IMR-90 (cell line): ENCODE data around the gene FNTB. TPM values are rescaled to one million over a fixed set of nuclear protein-coding genes. Genes with fewer than 3 reads are reported as not detected.

Experiments
- ATAC-seq: fragments of 200-7000 bp; cut with Tn5 transposase; 2 replicates; pipeline ENCODE4 v1.9.1; 2020; ENCODE audit warnings: low read depth, mild to moderate bottlenecking, moderate library complexity
- BruUV-seq: library from RNA; stranded (reverse); fragments of 400-500 nt; replicated peaks from 2 replicates; lab custom pipeline; 2021; lab: Mats Ljungman, UMichigan
- CTCF ChIA-PET: fragments of 300-600 bp; formaldehyde crosslinking; extraction: SDS; loops from one replicate; lab custom pipeline; 2021; ENCODE audit warnings: antibody characterized with exemption; lab: Yijun Ruan, JAX
- POLR2A ChIA-PET: fragments of 300-600 bp; sonication (Branson Sonifier 250); formaldehyde crosslinking; loops from one replicate; lab custom pipeline; 2022; ENCODE audit warnings: antibody characterized with exemption; ENCODE audit not compliant: unreplicated experiment; lab: Charles Lee
- DNase-seq: peaks from one replicate; pipeline ENCODE4 v3.0.0; 2013
- H2AFZ ChIP-seq: replicated peaks from 2 replicates; pipeline ENCODE3; 2013; ENCODE audit warnings: low read length, mild to moderate bottlenecking; ENCODE audit not compliant: poor library complexity
- H2AK5ac ChIP-seq: 2 replicates; pipeline ENCODE4 v1.6.1; 2013; ENCODE audit warnings: low read depth, low read length, inconsistent platforms
- H2AK9ac ChIP-seq: replicated peaks from 2 replicates; pipeline ENCODE3; 2013; ENCODE audit warnings: mild to moderate bottlenecking, low read depth, low read length, moderate library complexity; ENCODE audit not compliant: poor library complexity
- H2BK120ac ChIP-seq: 2 replicates; pipeline ENCODE4 v1.6.1; 2013; ENCODE audit warnings: low read depth, low read length, inconsistent platforms
- H2BK15ac ChIP-seq: 3 replicates; pipeline ENCODE4 v1.6.1; 2013; ENCODE audit warnings: low read depth, low read length, inconsistent platforms
- H2BK20ac ChIP-seq: 2 replicates; pipeline ENCODE4 v1.6.1; 2013; ENCODE audit warnings: low read depth, mild to moderate bottlenecking, inconsistent platforms, low read length, moderate library complexity
- H2BK5ac ChIP-seq: 2 replicates; pipeline ENCODE4 v1.6.1; 2013; ENCODE audit warnings: mild to moderate bottlenecking, low read depth, low read length, inconsistent platforms; ENCODE audit not compliant: poor library complexity, severe bottlenecking
- H3K14ac ChIP-seq: replicated peaks from 2 replicates; pipeline ENCODE4 v1.6.1; 2013; ENCODE audit warnings: low read depth, low read length, inconsistent platforms
- H3K18ac ChIP-seq: 2 replicates; pipeline ENCODE4 v1.6.1; 2013; ENCODE audit warnings: low read depth, low read length, control low read depth
- H3K23ac ChIP-seq: 2 replicates; pipeline ENCODE4 v1.6.1; 2013; ENCODE audit warnings: low read depth, low read length, inconsistent platforms
- H3K27ac ChIP-seq: 2 replicates; pipeline ENCODE4 v1.5.1; 2013; ENCODE audit warnings: mild to moderate bottlenecking, control low read depth, low read length; ENCODE audit not compliant: insufficient read depth
- H3K27me3 ChIP-seq: 2 replicates; pipeline ENCODE4 v1.6.1; 2013; ENCODE audit warnings: low read length; ENCODE audit not compliant: control insufficient read depth, insufficient read depth
- H3K36me3 ChIP-seq: 2 replicates; pipeline ENCODE4 v1.6.1; 2013; ENCODE audit warnings: low read length, mixed read lengths; ENCODE audit not compliant: control insufficient read depth, insufficient read depth
- H3K4ac ChIP-seq: 2 replicates; pipeline ENCODE4 v1.6.1; 2013; ENCODE audit warnings: low read depth, low read length, inconsistent platforms
- H3K4me1 ChIP-seq: 2 replicates; pipeline ENCODE4 v1.6.1; 2013; ENCODE audit warnings: low read length, mixed read lengths; ENCODE audit not compliant: control insufficient read depth, insufficient read depth
- H3K4me2 ChIP-seq: 2 replicates; pipeline ENCODE4 v1.6.1; 2013; ENCODE audit warnings: low read depth, mild to moderate bottlenecking, control low read depth, low read length, moderate library complexity
- H3K4me3 ChIP-seq: 2 replicates; pipeline ENCODE4 v1.5.1; 2013; ENCODE audit warnings: low read depth, mild to moderate bottlenecking, control low read depth, low read length, moderate library complexity; ENCODE audit not compliant: insufficient read depth
- H3K56ac ChIP-seq: 2 replicates; pipeline ENCODE4 v1.6.1; 2013; ENCODE audit warnings: low read length, inconsistent platforms; ENCODE audit not compliant: insufficient read depth; ENCODE audit errors: extremely low read depth
- H3K79me1 ChIP-seq, 2 experiments: 2 replicates each; pipeline ENCODE4 v1.6.1; 2013; ENCODE audit warnings: low read length in 2 of 2, inconsistent platforms in 1 of 2, low read depth in 1 of 2
- H3K9ac ChIP-seq: 2 replicates; pipeline ENCODE4 v1.6.1; 2013; ENCODE audit warnings: low read depth, low read length, control low read depth
- H3K9me1 ChIP-seq: 2 replicates; pipeline ENCODE4 v1.6.1; 2013; ENCODE audit warnings: low read length, inconsistent platforms; ENCODE audit not compliant: insufficient read depth
- H3K9me3 ChIP-seq: 2 replicates; pipeline ENCODE4 v1.6.1; 2013; ENCODE audit warnings: low read length; ENCODE audit not compliant: control insufficient read depth, insufficient read depth
- H4K20me1 ChIP-seq: 2 replicates; pipeline ENCODE4 v1.6.1; 2013; ENCODE audit warnings: low read length, inconsistent platforms; ENCODE audit not compliant: insufficient read depth
- H4K5ac ChIP-seq: 2 replicates; pipeline ENCODE4 v1.6.1; 2013; ENCODE audit warnings: mild to moderate bottlenecking, low read depth, low read length, control low read depth
- H4K8ac ChIP-seq, 2 experiments: 2 replicates each; pipeline ENCODE4 v1.6.1; 2013; ENCODE audit warnings: low read depth in 2 of 2, low read length in 2 of 2, control low read depth in 1 of 2, inconsistent platforms in 1 of 2
- H4K91ac ChIP-seq: 2 replicates; pipeline ENCODE4 v1.6.1; 2013; ENCODE audit warnings: low read depth, low read length, inconsistent platforms; ENCODE audit not compliant: insufficient read depth
- BHLHE40 ChIP-seq: fragments of 150-350 bp; IDR thresholded peaks from 2 replicates; pipeline ENCODE4 v1.6.1; 2016; ENCODE audit warnings: mild to moderate bottlenecking, low read depth, low read length
- CEBPB ChIP-seq: IDR thresholded peaks from 2 replicates; pipeline ENCODE4 v1.6.1; 2012; ENCODE audit warnings: low read depth, low read length, improper control_type of control experiment
- CHD1 ChIP-seq: IDR thresholded peaks from 2 replicates; pipeline ENCODE4 v1.6.1; 2012; ENCODE audit warnings: low read depth, low read length, improper control_type of control experiment
- CTCF ChIP-seq: conservative IDR thresholded peaks from 2 replicates; pipeline ENCODE4 v1.5.1; 2012; ENCODE audit warnings: mild to moderate bottlenecking, low read depth, low read length, improper control_type of control experiment
- ELK1 ChIP-seq: fragments of 150-350 bp; IDR thresholded peaks from 2 replicates; pipeline ENCODE4 v1.6.1; 2016; ENCODE audit warnings: low read depth, mild to moderate bottlenecking, low read length, moderate library complexity, borderline replicate concordance
- FOS ChIP-seq: fragments of 150-350 bp; IDR thresholded peaks from 2 replicates; pipeline ENCODE4 v1.6.1; 2016; ENCODE audit warnings: low read depth, low read length
- MAFK ChIP-seq: IDR thresholded peaks from 2 replicates; pipeline ENCODE4 v1.6.1; 2012; ENCODE audit warnings: low read depth, low read length, improper control_type of control experiment
- MAZ ChIP-seq: IDR thresholded peaks from 2 replicates; pipeline ENCODE4 v1.6.1; 2012; ENCODE audit warnings: low read depth, mild to moderate bottlenecking, low read length, improper control_type of control experiment, moderate library complexity, borderline replicate concordance
- MXI1 ChIP-seq: IDR thresholded peaks from 2 replicates; pipeline ENCODE4 v1.6.1; 2012; ENCODE audit warnings: low read depth, mild to moderate bottlenecking, low read length, moderate library complexity, borderline replicate concordance
- NFE2L2 ChIP-seq: fragments of 150-350 bp; IDR thresholded peaks from 2 replicates; pipeline ENCODE4 v1.6.1; 2016; ENCODE audit warnings: low read depth, mild to moderate bottlenecking, low read length
- POLR2A ChIP-seq: IDR thresholded peaks from 2 replicates; pipeline ENCODE4 v1.6.1; 2012; ENCODE audit warnings: mild to moderate bottlenecking, low read depth, low read length
- RAD21 ChIP-seq: IDR thresholded peaks from 2 replicates; pipeline ENCODE4 v1.6.1; 2012; ENCODE audit warnings: low read length, improper control_type of control experiment
- RCOR1 ChIP-seq: IDR thresholded peaks from 2 replicates; pipeline ENCODE4 v1.6.1; 2012; ENCODE audit warnings: mild to moderate bottlenecking, low read length, improper control_type of control experiment; ENCODE audit not compliant: insufficient replicate concordance
- RFX5 ChIP-seq: IDR thresholded peaks from 2 replicates; pipeline ENCODE4 v1.8.0; 2012; ENCODE audit warnings: low read depth, mild to moderate bottlenecking, low read length, moderate library complexity
- SMC3 ChIP-seq: fragments of 150-350 bp; IDR thresholded peaks from 2 replicates; pipeline ENCODE4 v1.6.1; 2016; ENCODE audit warnings: low read depth, mild to moderate bottlenecking, antibody characterized with exemption, low read length, moderate library complexity
- USF2 ChIP-seq: fragments of 150-350 bp; IDR thresholded peaks from 2 replicates; pipeline ENCODE4 v1.6.1; 2017; ENCODE audit warnings: mild to moderate bottlenecking, antibody characterized with exemption, low read length, low read depth
- WGBS, 2 experiments: methylation state at CpG; one replicate each; pipeline versions ENCODE4 v1.1.5 to v1.1.7; 2013; ENCODE audit warnings: missing lambda C conversion rate in 2 of 2; ENCODE audit not compliant: insufficient read length in 1 of 2; ENCODE audit errors: extremely low coverage in 2 of 2; 5-methylcytosine and 5-hydroxymethylcytosine counted together
- dilution Hi-C: fragments of 300-500 bp; cut with HindIII; formaldehyde crosslinking; loops from one replicate; pipeline ENCODE4 v1.14.3; 2018; ENCODE audit warnings: low sequenced_read_pairs; ENCODE audit not compliant: unreplicated experiment
- in situ Hi-C: fragments of 300-500 bp; cut with MboI; formaldehyde crosslinking; loops from 3 replicates; pipeline ENCODE4 v1.14.3; 2019; ENCODE audit warnings: low sequenced_read_pairs, inconsistent platforms, mixed read lengths
- intact Hi-C: fragments of 100-400 bp; cut with micrococcal nuclease; formaldehyde crosslinking; loops from 2 replicates; pipeline ENCODE4 v1.10.0; 2022
- polyA plus RNA-seq, 3 experiments: library from polyadenylated mRNA; depleted of rRNA; stranded (reverse); fragments of >200 nt; gene quantifications; 2 replicates each; pipeline ENCODE4 v1.2.3, GENCODE V29; 2012; ENCODE audit warnings: low replicate concordance in 1 of 3
- total RNA-seq: library from RNA; depleted of rRNA; stranded (reverse); fragments of >200 nt; gene quantifications from 2 replicates; pipeline ENCODE4 v1.2.3, GENCODE V29; 2012

FNTB gene
- total and polyA plus RNA-seq, 2 of the 4 experiments (the other 2 are of a cell fraction): 9.9 to 18.5 TPM

GRCh38 chr14:65045709-65046108 is 59.0 kb downstream of the FNTB start:
- Histone ChIP-seq H3K27me3 (no peaks in the 10 kb centered on the region), H2AK9ac (no peak overlapping the region), H3K9me1 (peaks cover 3% of the 10 kb centered on the region; the same call in 1 of the 2 replicates), H2BK120ac (no peak overlapping the region), H2AK5ac (no peak overlapping the region), H3K79me1 (no peaks in the 10 kb centered on the region; a peak in 1 of 4 replicates), H2BK5ac (no peak overlapping the region), H3K4me2 (no peak overlapping the region), H4K8ac (no peak overlapping the region), H3K56ac (no peak overlapping the region), H3K14ac (no peak overlapping the region), H3K4me3 (no peak overlapping the region), H2BK15ac (no peak overlapping the region), H4K20me1 (no peaks in the 10 kb centered on the region), H3K23ac (no peak overlapping the region), H3K36me3 (peaks cover 26% of the 10 kb centered on the region), H3K4ac (no peak overlapping the region), H3K9me3 (no peaks in the 10 kb centered on the region), H3K18ac (no peak overlapping the region), H3K4me1 (no peaks in the 10 kb centered on the region), H3K9ac (no peak overlapping the region), H2AFZ (no peak overlapping the region), H2BK20ac (no peak overlapping the region), H4K5ac (no peak overlapping the region), H4K91ac (no peak overlapping the region), H3K27ac (no peak overlapping the region)
- TF ChIP-seq RAD21 (no peak), NFE2L2 (no peak), CHD1 (no peak), MXI1 (no peak), CEBPB (no peak), FOS (no peak), RFX5 (no peak), BHLHE40 (no peak), MAFK (no peak), USF2 (no peak), CTCF (no peak), RCOR1 (no peak), ELK1 (no peak), MAZ (no peak), POLR2A (no peak), SMC3 (no peak)
- no TSS peak for BruUV-seq
- WGBS, 2 experiments: no CpG with 5 or more reads among the region's 4 CpGs
- CTCF ChIA-PET: no interaction called here
- dilution Hi-C loops: no loop called here
- POLR2A ChIA-PET: no interaction called here
- no peak for DNase-seq
- ATAC-seq: no peak
- intact Hi-C loops: no loop called here
- in situ Hi-C loops: no loop called here
